ENCODE data around the gene PNMA6E. TPM values are rescaled to one million over a fixed set of nuclear protein-coding genes. Genes with fewer than 3 reads are reported as not detected.

Gene PNMA6E
- total RNA-seq, 1 donor from 2014 or later: not detected

- H3K9me3 ChIP-seq: no peaks in the 10 kb centered on the region
- DNase-seq (ENCODE audit: extremely low spot score in 2 of 2): no peak
- no peak overlapping the region for H3K4me3 ChIP-seq
- TF ChIP-seq POLR2AphosphoS5 (IDR thresholded peaks at IDR 0.05; ENCODE audit: insufficient read depth in 1 of 2, low read depth in 1 of 2) (no peak), CTCF (IDR thresholded peaks at IDR 0.05) (no peak), POLR2A (IDR thresholded peaks at IDR 0.05) (no peak)
- no peaks in the 10 kb centered on the region for H3K27me3 ChIP-seq
- intact Hi-C loops (cut with DNase I): no loop called here
- H3K4me1 ChIP-seq: no peaks in the 10 kb centered on the region
- H3K36me3 ChIP-seq: no peaks in the 10 kb centered on the region
- no peak overlapping the region for H3K27ac ChIP-seq
These were observed 41.3 kb upstream of the PNMA6E start for GRCh38 chrX:153442463-153442862.

DNA sequence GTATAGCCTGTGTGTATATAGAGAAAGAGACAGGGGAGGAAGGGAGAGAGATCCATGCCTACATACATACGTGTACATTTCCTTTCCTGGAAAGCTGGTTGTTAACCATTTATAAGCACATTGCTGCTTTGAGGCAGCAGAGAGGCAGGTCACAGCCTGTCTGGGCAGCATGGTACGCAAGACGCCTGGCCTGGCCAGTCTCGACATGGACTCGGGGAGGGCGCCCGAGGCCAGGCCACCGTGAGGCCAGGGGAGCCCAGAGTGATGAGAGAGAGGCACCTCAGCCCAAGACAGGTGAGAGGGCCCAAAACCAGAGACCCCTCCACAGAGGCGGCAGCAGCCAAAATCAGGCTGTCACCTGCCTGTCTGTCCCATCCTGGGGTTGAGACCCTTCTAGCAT lies 40.8 kb upstream of the PNMA6E start:
- H3K36me3 ChIP-seq: no peaks in the 10 kb centered on the region
- no peaks in the 10 kb centered on the region for H3K4me1 ChIP-seq
- TF ChIP-seq POLR2A (IDR thresholded peaks at IDR 0.05) (no peak), POLR2AphosphoS5 (IDR thresholded peaks at IDR 0.05; ENCODE audit: insufficient read depth in 1 of 2, low read depth in 1 of 2) (no peak), CTCF (IDR thresholded peaks at IDR 0.05) (no peak)
- no peak for DNase-seq (ENCODE audit: extremely low spot score in 2 of 2)
- H3K4me3 ChIP-seq: no peak overlapping the region
- intact Hi-C loops (cut with DNase I): no loop called here
- no peaks in the 10 kb centered on the region for H3K27me3 ChIP-seq
- no peak overlapping the region for H3K27ac ChIP-seq
- no peaks in the 10 kb centered on the region for H3K9me3 ChIP-seq

DNA sequence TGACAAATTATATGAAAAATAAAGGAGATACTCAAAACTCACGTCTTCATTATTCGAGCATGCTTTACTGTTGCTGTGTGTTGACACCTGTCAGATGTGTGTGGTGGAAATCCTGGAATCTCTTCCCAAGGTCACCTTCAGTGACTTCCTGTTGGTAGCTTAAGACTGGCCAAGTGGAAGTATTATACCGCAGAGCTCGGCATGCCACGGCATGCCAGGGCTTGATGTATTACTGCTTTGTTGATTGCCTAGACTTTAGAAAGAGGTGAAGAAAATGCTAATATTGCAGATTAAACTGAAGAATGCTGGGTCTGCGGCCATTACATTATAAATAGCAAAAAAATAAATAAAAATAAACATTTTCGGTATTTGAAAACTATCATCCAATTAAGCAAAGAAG lies 40.1 kb upstream of the PNMA6E start:
- intact Hi-C loops (cut with DNase I): no loop called here

GRCh38 chrX:153440556-153441135 lies 39.5 kb upstream of the PNMA6E start:
- Histone ChIP-seq H3K9me3 (no peaks in the 10 kb centered on the region), H3K4me3 (no peak overlapping the region), H3K27me3 (no peaks in the 10 kb centered on the region), H3K36me3 (no peaks in the 10 kb centered on the region), H3K27ac (no peak overlapping the region), H3K4me1 (no peaks in the 10 kb centered on the region)
- TF ChIP-seq CTCF (IDR thresholded peaks at IDR 0.05) (no peak), POLR2A (IDR thresholded peaks at IDR 0.05) (no peak), POLR2AphosphoS5 (IDR thresholded peaks at IDR 0.05; ENCODE audit: insufficient read depth in 1 of 2, low read depth in 1 of 2) (no peak)
- intact Hi-C loops (cut with DNase I): no loop called here
- no peak for DNase-seq (ENCODE audit: extremely low spot score in 2 of 2)

More for the DNA sequence above, 40.1 kb upstream of the PNMA6E start:
- H3K27ac ChIP-seq: no peak overlapping the region
- H3K9me3 ChIP-seq: no peaks in the 10 kb centered on the region
- no peak for TF ChIP-seq POLR2AphosphoS5 (IDR thresholded peaks at IDR 0.05; ENCODE audit: insufficient read depth in 1 of 2, low read depth in 1 of 2)
- TF ChIP-seq POLR2A (IDR thresholded peaks at IDR 0.05): no peak
- TF ChIP-seq CTCF (IDR thresholded peaks at IDR 0.05): no peak
- no peak overlapping the region for H3K4me3 ChIP-seq
- DNase-seq (ENCODE audit: extremely low spot score in 2 of 2): no peak
- no peaks in the 10 kb centered on the region for H3K4me1 ChIP-seq
- H3K27me3 ChIP-seq: no peaks in the 10 kb centered on the region
- H3K36me3 ChIP-seq: no peaks in the 10 kb centered on the region

- H3K27ac ChIP-seq: no peak overlapping the region
- no peaks in the 10 kb centered on the region for H3K27me3 ChIP-seq
- intact Hi-C loops (cut with DNase I): no loop called here
- TF ChIP-seq POLR2AphosphoS5 (IDR thresholded peaks at IDR 0.05; ENCODE audit: insufficient read depth in 1 of 2, low read depth in 1 of 2) (no peak), CTCF (IDR thresholded peaks at IDR 0.05) (no peak), POLR2A (IDR thresholded peaks at IDR 0.05) (no peak)
- no peak overlapping the region for H3K4me3 ChIP-seq
- H3K36me3 ChIP-seq: no peaks in the 10 kb centered on the region
- no peaks in the 10 kb centered on the region for H3K4me1 ChIP-seq
- no peaks in the 10 kb centered on the region for H3K9me3 ChIP-seq
- no peak for DNase-seq (ENCODE audit: extremely low spot score in 2 of 2)
These were observed 38.8 kb upstream of the PNMA6E start for GRCh38 chrX:153439977-153440376.

Measured in vagina (tissue), 2 donors.